Measurements from ENCODE around the gene MAP2K1.

The MAP2K1 gene

GRCh38 chr15:66409565-66410108 lies 22.9 kb downstream of the MAP2K1 start:
- Histone ChIP-seq H3K9ac (ENCODE audit: low read depth, low read length) (no peak overlapping the region), H3K36me3 (ENCODE audit: insufficient read depth, low read length) (no peaks in the 10 kb centered on the region), H3K9me3 (ENCODE audit: insufficient read depth, low read depth, low read length) (peaks cover 15% of the 10 kb centered on the region), H3K4me3 (ENCODE audit: low read length) (no peak overlapping the region), H3K27ac (ENCODE audit: low read depth, low read length) (no peak overlapping the region), H3K27me3 (ENCODE audit: insufficient read depth, low read length) (no peaks in the 10 kb centered on the region), H3K4me1 (ENCODE audit: insufficient read depth, low read length) (peaks cover 39% of the 10 kb centered on the region)
- WGBS = 87% methylated on average over 1 of the region's 3 CpGs

GRCh38 chr15:66411190-66411589 lies 24.5 kb downstream of the MAP2K1 start:
- no peak overlapping the region for H3K27ac ChIP-seq (ENCODE audit: low read depth, low read length)
- H3K27me3 ChIP-seq (ENCODE audit: insufficient read depth, low read length) = no peaks in the 10 kb centered on the region
- peaks cover 15% of the 10 kb centered on the region for H3K9me3 ChIP-seq (ENCODE audit: insufficient read depth, low read depth, low read length)
- no peaks in the 10 kb centered on the region for H3K36me3 ChIP-seq (ENCODE audit: insufficient read depth, low read length)
- no peak overlapping the region for H3K9ac ChIP-seq (ENCODE audit: low read depth, low read length)
- peaks cover 23% of the 10 kb centered on the region for H3K4me1 ChIP-seq (ENCODE audit: insufficient read depth, low read length)
- no peak overlapping the region for H3K4me3 ChIP-seq (ENCODE audit: low read length)

GRCh38 chr15:66412220-66412619 lies 25.5 kb downstream of the MAP2K1 start:
- Histone ChIP-seq H3K9me3 (ENCODE audit: insufficient read depth, low read depth, low read length) (peaks cover 15% of the 10 kb centered on the region), H3K4me1 (ENCODE audit: insufficient read depth, low read length) (peaks cover 28% of the 10 kb centered on the region), H3K9ac (ENCODE audit: low read depth, low read length) (no peak overlapping the region), H3K27me3 (ENCODE audit: insufficient read depth, low read length) (no peaks in the 10 kb centered on the region), H3K4me3 (ENCODE audit: low read length) (no peak overlapping the region), H3K27ac (ENCODE audit: low read depth, low read length) (no peak overlapping the region), H3K36me3 (ENCODE audit: insufficient read depth, low read length) (no peaks in the 10 kb centered on the region)
- WGBS = 93% methylated on average over 3 of the region's 3 CpGs

- Histone ChIP-seq H3K27ac (ENCODE audit: low read depth, low read length) (no peak overlapping the region), H3K27me3 (ENCODE audit: insufficient read depth, low read length) (no peaks in the 10 kb centered on the region), H3K9ac (ENCODE audit: low read depth, low read length) (no peak overlapping the region), H3K4me1 (ENCODE audit: insufficient read depth, low read length) (peaks cover 37% of the 10 kb centered on the region), H3K36me3 (ENCODE audit: insufficient read depth, low read length) (no peaks in the 10 kb centered on the region), H3K9me3 (ENCODE audit: insufficient read depth, low read depth, low read length) (peaks cover 15% of the 10 kb centered on the region), H3K4me3 (ENCODE audit: low read length) (no peak overlapping the region)
- 91% methylated on average over 1 of the region's 1 CpG for whole genome bisulfite sequencing
These were observed 26.9 kb downstream of the MAP2K1 start for GRCh38 chr15:66413579-66413978.

GRCh38 chr15:66415360-66415759 lies 28.6 kb downstream of the MAP2K1 start:
- Histone ChIP-seq H3K4me3 (ENCODE audit: low read length) (no peak overlapping the region), H3K9ac (ENCODE audit: low read depth, low read length) (no peak overlapping the region), H3K27ac (ENCODE audit: low read depth, low read length) (no peak overlapping the region), H3K36me3 (ENCODE audit: insufficient read depth, low read length) (no peaks in the 10 kb centered on the region), H3K9me3 (ENCODE audit: insufficient read depth, low read depth, low read length) (peaks cover 15% of the 10 kb centered on the region), H3K4me1 (ENCODE audit: insufficient read depth, low read length) (peaks cover 27% of the 10 kb centered on the region), H3K27me3 (ENCODE audit: insufficient read depth, low read length) (no peaks in the 10 kb centered on the region)

GRCh38 chr15:66417736-66418135 lies 31.0 kb downstream of the MAP2K1 start:
- peaks cover 15% of the 10 kb centered on the region for H3K9me3 ChIP-seq (ENCODE audit: insufficient read depth, low read depth, low read length)
- 88% methylated on average over 5 of the region's 5 CpGs for WGBS
- 0 out of 2 replicates have a peak, but pooled peaks cover 15% of the 10 kb centered on the region for H3K4me1 ChIP-seq (ENCODE audit: insufficient read depth, low read length)
- H3K9ac ChIP-seq (ENCODE audit: low read depth, low read length) = no peak overlapping the region
- no peaks in the 10 kb centered on the region for H3K27me3 ChIP-seq (ENCODE audit: insufficient read depth, low read length)
- no peak overlapping the region for H3K27ac ChIP-seq (ENCODE audit: low read depth, low read length)
- no peaks in the 10 kb centered on the region for H3K36me3 ChIP-seq (ENCODE audit: insufficient read depth, low read length)
- no peak overlapping the region for H3K4me3 ChIP-seq (ENCODE audit: low read length)

- Histone ChIP-seq H3K36me3 (ENCODE audit: insufficient read depth, low read length) (no peaks in the 10 kb centered on the region), H3K27ac (ENCODE audit: low read depth, low read length) (no peak overlapping the region), H3K9ac (ENCODE audit: low read depth, low read length) (no peak overlapping the region), H3K9me3 (ENCODE audit: insufficient read depth, low read depth, low read length) (peaks cover 2% of the 10 kb centered on the region; the same call in 1 of the 2 replicates), H3K4me1 (ENCODE audit: insufficient read depth, low read length) (peaks cover 18% of the 10 kb centered on the region), H3K27me3 (ENCODE audit: insufficient read depth, low read length) (no peaks in the 10 kb centered on the region), H3K4me3 (ENCODE audit: low read length) (no peak overlapping the region)
- 89% methylated on average over 3 of the region's 3 CpGs for WGBS
These were observed 32.8 kb downstream of the MAP2K1 start for GRCh38 chr15:66419471-66419870.

GRCh38 chr15:66422347-66422746 lies 35.6 kb downstream of the MAP2K1 start:
- peaks cover 24% of the 10 kb centered on the region for H3K4me1 ChIP-seq (ENCODE audit: insufficient read depth, low read length)
- H3K36me3 ChIP-seq (ENCODE audit: insufficient read depth, low read length) = no peaks in the 10 kb centered on the region
- H3K27ac ChIP-seq (ENCODE audit: low read depth, low read length) = no peak overlapping the region
- no peak overlapping the region for H3K4me3 ChIP-seq (ENCODE audit: low read length)
- no peaks in the 10 kb centered on the region for H3K9me3 ChIP-seq (ENCODE audit: insufficient read depth, low read depth, low read length)
- no peaks in the 10 kb centered on the region for H3K27me3 ChIP-seq (ENCODE audit: insufficient read depth, low read length)
- 97% methylated on average over 4 of the region's 4 CpGs for WGBS
- H3K9ac ChIP-seq (ENCODE audit: low read depth, low read length) = no peak overlapping the region

- H3K27me3 ChIP-seq (ENCODE audit: insufficient read depth, low read length) = no peaks in the 10 kb centered on the region
- H3K4me1 ChIP-seq (ENCODE audit: insufficient read depth, low read length) = peaks cover 17% of the 10 kb centered on the region
- H3K9me3 ChIP-seq (ENCODE audit: insufficient read depth, low read depth, low read length) = no peaks in the 10 kb centered on the region
- WGBS = 95% methylated on average over 3 of the region's 3 CpGs
- H3K27ac ChIP-seq (ENCODE audit: low read depth, low read length) = no peak overlapping the region
- no peak overlapping the region for H3K4me3 ChIP-seq (ENCODE audit: low read length)
- no peaks in the 10 kb centered on the region for H3K36me3 ChIP-seq (ENCODE audit: insufficient read depth, low read length)
- no peak overlapping the region for H3K9ac ChIP-seq (ENCODE audit: low read depth, low read length)
These were observed 36.4 kb downstream of the MAP2K1 start for GRCh38 chr15:66423149-66423548.

GRCh38 chr15:66424963-66425612 lies 38.4 kb downstream of the MAP2K1 start:
- no peak overlapping the region for H3K9ac ChIP-seq (ENCODE audit: low read depth, low read length)
- H3K9me3 ChIP-seq (ENCODE audit: insufficient read depth, low read depth, low read length) = no peaks in the 10 kb centered on the region
- no peaks in the 10 kb centered on the region for H3K27me3 ChIP-seq (ENCODE audit: insufficient read depth, low read length)
- H3K27ac ChIP-seq (ENCODE audit: low read depth, low read length) = no peak overlapping the region
- no peak overlapping the region for H3K4me3 ChIP-seq (ENCODE audit: low read length)
- peaks cover 14% of the 10 kb centered on the region for H3K4me1 ChIP-seq (ENCODE audit: insufficient read depth, low read length)
- H3K36me3 ChIP-seq (ENCODE audit: insufficient read depth, low read length) = no peaks in the 10 kb centered on the region
- 90% methylated on average over 9 of the region's 9 CpGs for WGBS

GRCh38 chr15:66425837-66426236 lies 39.1 kb downstream of the MAP2K1 start:
- 96% methylated on average over 4 of the region's 4 CpGs for WGBS

GRCh38 chr15:66429117-66429516 lies 42.4 kb downstream of the MAP2K1 start:
- 99% methylated on average over 4 of the region's 4 CpGs for WGBS
- no peak overlapping the region for H3K27ac ChIP-seq (ENCODE audit: low read depth, low read length)

More at GRCh38 chr15:66425837-66426236, 39.1 kb downstream of the MAP2K1 start:
- Histone ChIP-seq H3K27ac (ENCODE audit: low read depth, low read length) (no peak overlapping the region), H3K4me1 (ENCODE audit: insufficient read depth, low read length) (peaks cover 14% of the 10 kb centered on the region), H3K27me3 (ENCODE audit: insufficient read depth, low read length) (no peaks in the 10 kb centered on the region), H3K4me3 (ENCODE audit: low read length) (no peak overlapping the region), H3K9ac (ENCODE audit: low read depth, low read length) (no peak overlapping the region), H3K36me3 (ENCODE audit: insufficient read depth, low read length) (no peaks in the 10 kb centered on the region), H3K9me3 (ENCODE audit: insufficient read depth, low read depth, low read length) (no peaks in the 10 kb centered on the region)

More at GRCh38 chr15:66429117-66429516, 42.4 kb downstream of the MAP2K1 start:
- Histone ChIP-seq H3K4me1 (ENCODE audit: insufficient read depth, low read length) (peaks cover 18% of the 10 kb centered on the region), H3K4me3 (ENCODE audit: low read length) (no peak overlapping the region), H3K27me3 (ENCODE audit: insufficient read depth, low read length) (no peaks in the 10 kb centered on the region), H3K9ac (ENCODE audit: low read depth, low read length) (no peak overlapping the region), H3K36me3 (ENCODE audit: insufficient read depth, low read length) (no peaks in the 10 kb centered on the region), H3K9me3 (ENCODE audit: insufficient read depth, low read depth, low read length) (no peaks in the 10 kb centered on the region)

Data from HUES64 (cell line).